HG03432 (cell line): Measurements from ENCODE around the gene UTRN.
A peak's percentile ranks its signal among the peaks of the same experiment; 100 is the strongest.

Experiments
- ATAC-seq: cut with Tn5 transposase; IDR thresholded peaks from one replicate; pipeline ENCODE4 v1.9.1; 2021; ENCODE audit warnings: mild to moderate bottlenecking, moderate library complexity; ENCODE audit not compliant: unreplicated experiment

Gene UTRN

GRCh38 chr6:144279484-144280150 is 5.5 kb upstream of the UTRN start:
- no peak for ATAC-seq

GRCh38 chr6:144283646-144284477 is 1.3 kb upstream of the UTRN start:
- ATAC-seq, result no peak

GRCh38 chr6:144284478-144284782 is 705 bp upstream of the UTRN start:
- no peak for ATAC-seq

DNA sequence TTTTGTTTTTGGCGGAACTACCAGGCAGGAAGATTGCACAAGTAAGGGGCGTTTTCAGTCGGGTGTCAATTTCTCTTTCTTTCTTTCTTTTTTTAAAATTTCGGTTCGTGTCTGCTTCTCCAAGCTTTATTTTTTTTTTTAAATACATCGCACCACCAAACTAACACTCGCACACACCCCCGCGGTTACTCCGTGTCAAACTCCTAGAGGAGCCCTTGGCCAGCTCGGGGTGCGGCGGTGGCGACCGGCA is 338 bp downstream of the UTRN start:
- ATAC-seq, result peak; percentile 31

DNA sequence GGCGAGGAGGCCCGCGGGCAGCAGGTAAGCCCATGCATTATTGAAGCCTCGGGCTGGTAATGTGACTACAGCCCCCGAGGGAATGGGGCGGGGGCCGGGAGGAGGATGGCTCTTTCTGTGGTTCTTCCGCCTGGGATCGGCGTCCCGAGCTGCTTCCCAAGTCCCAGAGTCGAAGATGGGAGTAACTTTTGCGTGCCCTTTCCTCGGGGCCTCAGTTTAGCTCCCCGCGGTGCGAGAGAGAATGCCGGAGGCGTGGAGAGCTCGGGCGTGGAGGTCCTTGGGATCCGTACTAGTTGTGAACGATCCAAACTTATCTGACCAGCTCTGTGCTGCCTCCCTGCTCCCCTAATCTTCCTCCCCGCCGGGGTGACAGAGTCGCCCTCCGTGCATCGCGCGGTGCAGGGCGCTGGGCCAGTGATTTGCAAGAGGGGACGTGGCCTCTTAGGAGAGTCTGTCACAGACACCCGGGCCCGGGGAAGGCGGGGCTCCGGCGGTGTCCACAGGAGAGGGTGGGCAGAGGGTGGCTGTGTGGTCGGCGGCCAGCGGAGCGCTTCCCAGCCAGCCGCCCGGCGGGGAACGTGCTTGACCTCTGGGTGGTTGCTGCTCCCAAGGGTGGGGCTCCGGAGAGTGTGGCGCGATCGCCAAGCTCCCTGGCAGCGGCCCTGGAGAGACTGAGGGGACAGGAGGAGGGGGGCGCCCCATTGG is 815 bp downstream of the UTRN start:
- ATAC-seq, result peak; percentile 36

- no peak for ATAC-seq
These were observed 1.6 kb downstream of the UTRN start for GRCh38 chr6:144286503-144287393.

- ATAC-seq, result no peak
These were observed 3.9 kb downstream of the UTRN start for GRCh38 chr6:144289006-144289405.

DNA sequence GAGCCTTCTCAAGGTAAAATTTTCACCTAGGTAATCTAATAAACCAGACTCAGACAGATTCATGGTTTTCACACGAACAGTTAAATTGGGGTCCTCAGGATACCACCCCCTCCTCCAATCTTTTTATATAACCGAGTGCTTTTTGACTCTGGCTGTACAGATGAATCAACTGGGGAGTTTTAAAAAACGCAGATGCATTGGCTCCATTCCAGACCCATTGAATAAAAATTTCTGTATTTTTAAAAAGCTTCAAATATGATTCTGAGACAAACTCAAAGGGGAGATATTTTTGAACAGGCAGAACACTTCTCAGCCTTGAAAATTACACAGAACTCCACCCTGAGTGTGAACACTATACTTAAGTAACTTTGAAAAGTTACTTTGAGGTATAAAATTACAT is 7.2 kb downstream of the UTRN start:
- ATAC-seq, result no peak

GRCh38 chr6:144294016-144294415 is 8.9 kb downstream of the UTRN start:
- no peak for ATAC-seq

DNA sequence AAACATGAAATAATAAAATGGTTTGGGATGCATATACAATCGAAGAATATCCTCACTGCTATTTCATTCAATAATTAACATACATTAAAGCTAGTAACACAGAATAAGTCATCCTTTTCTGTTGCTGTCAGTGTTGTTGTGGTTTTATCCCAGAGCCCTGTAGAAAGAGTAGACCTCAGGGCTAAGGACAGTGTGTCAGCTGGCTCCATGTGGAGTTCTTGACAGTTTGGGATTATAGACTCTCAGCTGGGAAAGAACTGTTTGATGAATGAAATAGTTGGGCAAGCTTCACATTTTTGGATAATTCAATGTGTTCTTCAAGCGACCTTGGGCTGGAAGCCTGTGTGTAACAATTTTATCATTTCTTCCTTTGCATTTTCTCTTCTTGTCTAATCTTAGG is 10.1 kb downstream of the UTRN start:
- ATAC-seq, result no peak

- no peak for ATAC-seq
These were observed 11.0 kb downstream of the UTRN start for GRCh38 chr6:144295981-144296767.

DNA sequence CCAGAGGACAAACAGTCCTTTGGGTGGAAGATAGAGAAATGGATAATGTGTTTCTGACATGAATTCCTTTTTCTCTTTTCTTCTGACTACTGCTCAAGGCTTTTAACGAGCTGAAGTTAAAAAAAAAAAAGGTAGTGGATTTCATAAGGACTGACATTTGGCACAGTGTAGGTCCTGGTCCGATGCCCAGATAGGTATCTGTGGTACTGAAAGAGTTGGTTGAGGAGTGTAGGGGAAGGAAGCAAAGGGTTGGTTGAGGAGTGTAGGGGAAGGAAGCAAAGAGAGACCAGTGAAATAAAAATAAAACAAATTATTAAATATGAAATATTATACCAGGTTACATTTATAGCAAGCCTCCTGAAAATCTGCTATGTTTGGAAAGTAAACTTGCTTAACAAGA is 11.8 kb downstream of the UTRN start:
- ATAC-seq, result no peak

DNA sequence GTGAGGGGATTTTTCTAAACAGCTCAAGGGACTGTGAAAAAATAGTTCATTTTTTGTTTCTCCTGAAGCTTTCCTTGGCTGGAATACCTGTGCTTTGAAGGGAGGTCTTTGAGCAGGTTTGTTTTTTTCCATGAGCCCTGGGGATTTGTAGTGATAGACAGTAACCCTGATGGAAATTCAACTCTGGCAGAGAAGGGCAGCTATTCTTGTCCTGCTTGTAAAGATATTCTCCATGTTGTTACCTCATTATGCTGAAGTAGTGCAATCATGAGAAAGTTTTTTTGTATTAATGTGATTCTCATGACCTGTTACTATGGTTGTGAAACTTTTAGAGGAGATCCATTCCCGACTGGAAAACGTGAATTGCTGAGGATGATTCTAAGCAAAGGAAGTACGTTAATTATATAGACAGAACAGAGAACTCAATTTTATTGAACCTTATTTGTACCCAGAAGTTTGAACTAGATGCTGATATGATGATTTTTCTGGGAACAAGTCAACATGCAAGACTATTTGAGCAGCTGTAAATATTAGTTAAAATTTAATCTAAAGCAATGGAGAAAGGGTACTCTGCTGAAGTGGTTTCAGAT is 12.5 kb downstream of the UTRN start:
- no peak for ATAC-seq

GRCh38 chr6:144298194-144298593 is 13.1 kb downstream of the UTRN start:
- ATAC-seq, result no peak

DNA sequence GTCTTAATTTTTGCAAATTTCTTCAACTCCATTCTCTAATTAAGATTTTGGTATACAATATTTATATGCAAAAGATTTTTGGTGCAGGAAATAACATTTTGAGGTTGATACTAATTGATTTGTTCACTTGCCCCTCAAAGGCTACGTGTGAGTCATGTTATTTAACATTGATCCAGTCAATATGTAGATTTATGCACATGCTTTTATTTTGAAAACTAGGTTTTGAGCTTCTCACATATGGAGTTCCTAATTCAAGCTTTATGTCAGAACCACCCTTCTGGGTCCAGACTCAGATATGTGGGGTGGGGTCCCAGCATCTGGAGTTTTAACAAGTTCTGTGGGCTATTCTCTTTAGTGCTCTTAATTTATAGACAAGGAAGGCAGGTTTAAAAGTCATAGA is 13.8 kb downstream of the UTRN start:
- ATAC-seq, result no peak

- no peak for ATAC-seq
These were observed 17.7 kb downstream of the UTRN start for GRCh38 chr6:144302701-144303372.

- ATAC-seq, result no peak
These were observed 19.2 kb downstream of the UTRN start for GRCh38 chr6:144304223-144304848.

- peak; percentile 27 for ATAC-seq
These were observed 20.4 kb downstream of the UTRN start for GRCh38 chr6:144305567-144305966.

DNA sequence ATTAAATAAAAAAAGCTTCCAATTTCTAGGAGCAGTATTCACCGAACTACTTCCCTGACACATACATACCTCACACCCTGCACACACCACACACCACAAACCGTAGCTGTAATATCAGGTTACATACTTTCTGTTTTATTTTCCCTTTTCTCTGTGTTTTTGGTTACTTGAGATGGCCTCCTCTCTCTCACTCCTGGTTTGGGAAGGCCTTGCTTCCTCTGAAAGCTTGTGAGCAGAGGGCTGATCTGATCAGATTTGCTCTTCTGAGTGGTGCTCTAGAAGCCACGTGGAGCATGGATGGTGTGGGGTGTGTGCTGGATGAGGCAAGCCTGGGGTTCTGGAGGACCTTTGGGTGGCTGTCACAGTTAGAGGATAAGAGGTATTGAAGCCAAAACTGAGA is 20.9 kb downstream of the UTRN start:
- ATAC-seq, result peak; percentile 97
